ENCODE results near the gene DCLRE1C.

DCLRE1C gene

DNA sequence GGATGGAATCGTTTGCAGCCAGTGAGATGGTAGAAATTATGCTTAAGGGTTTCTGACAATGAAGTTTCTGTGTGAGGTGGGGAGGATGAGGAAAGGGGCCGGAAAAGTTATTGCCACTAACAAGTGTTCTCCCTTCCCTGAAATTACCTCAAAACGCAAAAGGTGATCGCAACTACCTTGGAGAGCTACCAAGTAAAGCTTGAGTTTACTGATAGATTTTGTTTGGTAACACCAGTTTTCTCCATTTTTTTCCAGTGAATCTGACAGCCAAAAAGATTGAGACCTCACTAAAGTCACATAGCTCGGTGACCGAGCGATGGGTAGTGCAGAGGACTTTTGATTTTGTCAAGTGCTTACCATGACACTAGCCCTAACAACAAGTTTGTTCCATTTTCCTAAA is 73.7 kb downstream of the DCLRE1C start:
- Histone ChIP-seq H3K27me3 (ENCODE audit: insufficient read depth, poor library complexity, severe bottlenecking) (no peaks in the 10 kb centered on the region), H3K27ac (replicated peaks) (no peak overlapping the region), H3K4me3 (replicated peaks; ENCODE audit: insufficient read depth, low read length) (peak overlapping the region; percentile 69)
- DNase-seq (ENCODE audit: low read depth in 1 of 2, low spot score in 1 of 2): no peak
- TF ChIP-seq REST (IDR thresholded peaks at IDR 0.05; ENCODE audit: insufficient replicate concordance, low read depth) (peak; percentile 88), SPI1 (IDR thresholded peaks at IDR 0.05; ENCODE audit: borderline replicate concordance, low read depth) (no peak)

GRCh38 chr10:14879928-14880193 is 74.0 kb downstream of the DCLRE1C start:
- no peak overlapping the region for H3K27ac ChIP-seq (replicated peaks)
- no peaks in the 10 kb centered on the region for H3K27me3 ChIP-seq (ENCODE audit: insufficient read depth, poor library complexity, severe bottlenecking)
- TF ChIP-seq REST (IDR thresholded peaks at IDR 0.05; ENCODE audit: insufficient replicate concordance, low read depth): no peak
- TF ChIP-seq, protein P1, sequence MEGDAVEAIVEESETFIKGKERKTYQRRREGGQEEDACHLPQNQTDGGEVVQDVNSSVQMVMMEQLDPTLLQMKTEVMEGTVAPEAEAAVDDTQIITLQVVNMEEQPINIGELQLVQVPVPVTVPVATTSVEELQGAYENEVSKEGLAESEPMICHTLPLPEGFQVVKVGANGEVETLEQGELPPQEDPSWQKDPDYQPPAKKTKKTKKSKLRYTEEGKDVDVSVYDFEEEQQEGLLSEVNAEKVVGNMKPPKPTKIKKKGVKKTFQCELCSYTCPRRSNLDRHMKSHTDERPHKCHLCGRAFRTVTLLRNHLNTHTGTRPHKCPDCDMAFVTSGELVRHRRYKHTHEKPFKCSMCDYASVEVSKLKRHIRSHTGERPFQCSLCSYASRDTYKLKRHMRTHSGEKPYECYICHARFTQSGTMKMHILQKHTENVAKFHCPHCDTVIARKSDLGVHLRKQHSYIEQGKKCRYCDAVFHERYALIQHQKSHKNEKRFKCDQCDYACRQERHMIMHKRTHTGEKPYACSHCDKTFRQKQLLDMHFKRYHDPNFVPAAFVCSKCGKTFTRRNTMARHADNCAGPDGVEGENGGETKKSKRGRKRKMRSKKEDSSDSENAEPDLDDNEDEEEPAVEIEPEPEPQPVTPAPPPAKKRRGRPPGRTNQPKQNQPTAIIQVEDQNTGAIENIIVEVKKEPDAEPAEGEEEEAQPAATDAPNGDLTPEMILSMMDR (IDR thresholded peaks at IDR 0.05; ENCODE audit: insufficient read depth, low read length): no peak
- no peak for TF ChIP-seq POLR2AphosphoS5 (IDR thresholded peaks at IDR 0.05; ENCODE audit: low read depth)
- no peak for TF ChIP-seq GABPA (IDR thresholded peaks at IDR 0.05; ENCODE audit: low read depth)
- TF ChIP-seq SPI1 (IDR thresholded peaks at IDR 0.05; ENCODE audit: borderline replicate concordance, low read depth): no peak
- H3K4me3 ChIP-seq (replicated peaks; ENCODE audit: insufficient read depth, low read length): peak overlapping the region; percentile 69
- no peak for DNase-seq (ENCODE audit: low read depth in 1 of 2, low spot score in 1 of 2)

- peak; percentile 3 to 16 for DNase-seq (ENCODE audit: low read depth in 1 of 2, low spot score in 1 of 2)
- peak overlapping the region; percentile 62 for H3K27ac ChIP-seq (replicated peaks)
- TF ChIP-seq SPI1 (IDR thresholded peaks at IDR 0.05; ENCODE audit: borderline replicate concordance, low read depth) (no peak), POLR2AphosphoS5 (IDR thresholded peaks at IDR 0.05; ENCODE audit: low read depth) (no peak), GABPA (IDR thresholded peaks at IDR 0.05; ENCODE audit: low read depth) (no peak), REST (IDR thresholded peaks at IDR 0.05; ENCODE audit: insufficient replicate concordance, low read depth) (no peak)
- TF ChIP-seq, protein P1 (IDR thresholded peaks at IDR 0.05; ENCODE audit: insufficient read depth, low read length): no peak
- H3K4me3 ChIP-seq (replicated peaks; ENCODE audit: insufficient read depth, low read length): peak overlapping the region; percentile 69
- H3K27me3 ChIP-seq (ENCODE audit: insufficient read depth, poor library complexity, severe bottlenecking): no peaks in the 10 kb centered on the region
Measured at GRCh38 chr10:14879124-14879927, 74.6 kb downstream of the DCLRE1C start.

All from HL-60 (cell line).